WTC11 (cell line): ENCODE data around the gene PLEKHA1.

ENCODE experiments used
- CTCF ChIP-seq: fragments of 200-600 bp; IDR thresholded peaks from 2 replicates; pipeline ENCODE4 v1.8.0; 2022; ENCODE audit warnings: antibody characterized with exemption
- TF ChIP-seq, protein P1 (sequence below): sonication (generic); formaldehyde crosslinking; IDR thresholded peaks from 2 replicates; pipeline ENCODE4 v1.8.1; 2023; ENCODE audit warnings: mild to moderate bottlenecking, missing genetic modification reagents, moderate library complexity

DNA sequence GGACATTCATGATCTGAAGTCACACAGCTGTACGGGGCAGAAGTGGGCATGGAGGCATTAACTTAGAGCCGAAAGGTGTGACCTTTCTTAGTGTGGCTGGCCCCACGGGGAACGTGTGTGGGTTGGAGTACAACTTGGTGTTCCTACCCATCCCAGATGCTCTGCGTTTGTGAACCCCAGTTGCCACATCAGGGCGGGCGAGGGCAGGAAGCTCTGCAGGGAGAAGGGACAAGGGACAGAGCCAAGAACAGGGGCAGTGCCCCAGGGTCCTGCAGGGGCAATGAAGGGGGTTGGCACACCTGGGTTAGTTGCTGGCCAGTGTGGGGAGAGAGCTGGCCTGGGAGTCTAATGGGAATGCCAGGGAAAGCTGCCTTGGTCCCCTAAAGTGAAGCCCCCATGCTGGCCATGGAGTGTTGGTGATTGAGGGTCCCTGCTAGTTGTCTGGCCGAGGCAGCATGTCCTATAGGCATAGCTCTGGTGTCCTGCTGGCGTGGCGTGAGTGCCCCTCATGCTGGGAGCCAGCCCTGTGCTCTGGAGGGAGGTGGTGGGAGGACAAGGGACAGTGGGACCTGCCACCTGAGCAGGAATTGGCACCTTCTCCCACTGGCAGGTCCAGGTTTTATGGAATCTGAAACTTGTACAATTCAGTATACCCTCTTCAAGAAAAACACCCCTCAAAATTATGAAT lies 105.8 kb downstream of the PLEKHA1 start:
- TF ChIP-seq CTCF, result no peak
- TF ChIP-seq, protein P1, sequence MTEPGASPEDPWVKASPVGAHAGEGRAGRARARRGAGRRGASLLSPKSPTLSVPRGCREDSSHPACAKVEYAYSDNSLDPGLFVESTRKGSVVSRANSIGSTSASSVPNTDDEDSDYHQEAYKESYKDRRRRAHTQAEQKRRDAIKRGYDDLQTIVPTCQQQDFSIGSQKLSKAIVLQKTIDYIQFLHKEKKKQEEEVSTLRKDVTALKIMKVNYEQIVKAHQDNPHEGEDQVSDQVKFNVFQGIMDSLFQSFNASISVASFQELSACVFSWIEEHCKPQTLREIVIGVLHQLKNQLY (CRISPR knock-in tag), result no peak
